Effector CD4-positive, alpha-beta T cell (primary cell): ENCODE data around the gene ATP12A.

Source experiments
- DNase-seq: peaks from one replicate; pipeline ENCODE4 v3.0.0-alpha.2; 2020

The ATP12A gene

DNA sequence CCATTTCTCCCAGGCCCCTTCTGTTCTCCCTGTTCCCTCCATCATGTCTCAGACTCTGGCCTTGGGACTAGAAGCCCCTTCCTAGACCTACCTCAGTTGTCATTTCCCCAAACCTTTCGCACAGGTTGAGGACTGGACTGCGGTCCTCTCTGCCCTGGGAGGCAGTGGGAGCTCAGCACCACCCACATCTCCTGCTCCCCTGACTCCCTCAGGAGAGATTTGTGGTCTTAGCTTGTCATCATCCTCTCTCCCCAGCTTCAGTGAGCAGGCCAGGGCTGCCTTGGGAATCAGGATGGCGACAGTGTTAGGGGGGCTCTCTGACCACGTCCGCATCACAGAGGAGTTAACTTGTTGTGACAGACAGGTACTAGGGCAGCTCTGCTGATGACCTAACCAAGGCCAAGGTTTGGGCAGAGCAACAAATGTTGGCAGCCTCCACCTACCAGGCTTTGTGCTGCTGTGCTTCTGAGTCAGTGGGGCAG, 58.2 kb downstream of the ATP12A start:
- DNase-seq = no peak

DNA sequence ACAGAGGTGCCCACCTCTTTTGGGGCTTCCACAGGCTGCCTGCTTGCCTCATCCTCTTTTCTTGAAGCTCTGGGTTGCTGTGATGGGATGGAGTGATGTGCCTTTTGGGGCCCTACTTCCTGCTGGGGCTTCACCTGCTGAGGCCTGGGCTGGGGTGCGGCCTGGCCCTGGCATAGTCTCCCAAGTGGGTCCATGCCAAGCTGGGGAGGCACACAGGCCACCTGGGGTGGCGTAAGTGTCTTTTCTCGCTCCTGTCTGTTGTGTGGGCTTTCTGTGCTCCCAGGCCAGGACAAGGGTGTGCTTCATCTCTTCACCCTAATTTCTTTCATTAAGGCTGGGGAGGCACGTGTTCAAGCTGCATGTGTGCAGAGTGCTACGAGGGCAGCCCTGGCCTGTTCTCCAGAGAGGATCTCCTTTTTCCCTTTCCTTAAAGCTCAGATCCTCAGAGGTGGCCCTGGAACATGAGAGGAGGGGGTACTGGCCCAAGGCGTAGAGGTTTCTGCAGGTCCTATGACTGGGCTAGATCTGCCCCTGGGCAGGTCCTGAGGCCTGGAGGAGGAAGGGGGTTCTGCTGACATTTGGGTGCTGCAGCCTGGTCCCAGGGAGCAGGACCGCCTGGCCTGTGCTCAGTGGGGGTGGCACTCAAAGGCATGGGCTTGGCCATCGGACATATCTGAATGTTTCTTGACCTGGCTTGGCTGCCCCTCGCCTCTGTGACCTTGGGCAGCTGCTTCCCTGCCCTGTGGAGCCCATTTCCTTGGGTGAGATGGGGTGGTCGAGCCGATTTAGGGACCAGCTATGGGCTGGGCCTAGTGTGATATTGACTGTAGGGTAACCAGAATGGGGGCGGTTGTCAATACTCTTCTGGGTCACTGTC, 60.0 kb downstream of the ATP12A start:
- no peak for DNase-seq

DNA sequence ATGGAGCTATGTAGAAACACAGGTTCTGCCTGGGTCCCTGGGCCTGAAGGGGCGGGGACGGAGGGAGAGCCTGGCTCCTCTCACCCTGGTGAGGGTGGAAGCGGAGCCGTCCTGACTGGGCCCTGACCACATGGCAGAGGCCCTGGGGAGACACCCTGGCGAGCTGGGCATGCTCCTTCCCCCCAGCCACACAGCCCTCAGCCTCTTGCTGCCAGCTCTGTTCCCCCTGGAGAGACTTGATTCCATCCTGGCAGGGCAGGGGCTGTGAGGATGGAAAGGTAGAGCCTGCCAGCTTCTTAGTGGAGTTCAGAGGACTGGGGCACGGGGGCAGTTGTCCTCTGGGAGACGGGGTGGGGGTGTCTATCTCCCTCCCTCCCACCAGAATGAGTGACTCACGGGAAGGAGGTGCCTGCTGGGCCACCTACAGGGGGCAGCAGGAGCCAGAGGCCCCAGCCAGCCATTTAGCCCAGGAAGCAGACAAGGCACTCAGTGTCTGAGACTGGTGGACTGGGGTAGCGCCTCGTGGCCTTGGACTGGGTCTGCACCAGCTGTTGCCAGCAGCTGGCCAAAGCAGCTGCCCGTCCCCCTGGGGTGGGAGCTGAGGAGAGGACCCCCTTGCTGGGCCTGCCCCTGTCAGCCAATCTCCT, 60.9 kb downstream of the ATP12A start:
- no peak for DNase-seq

DNA sequence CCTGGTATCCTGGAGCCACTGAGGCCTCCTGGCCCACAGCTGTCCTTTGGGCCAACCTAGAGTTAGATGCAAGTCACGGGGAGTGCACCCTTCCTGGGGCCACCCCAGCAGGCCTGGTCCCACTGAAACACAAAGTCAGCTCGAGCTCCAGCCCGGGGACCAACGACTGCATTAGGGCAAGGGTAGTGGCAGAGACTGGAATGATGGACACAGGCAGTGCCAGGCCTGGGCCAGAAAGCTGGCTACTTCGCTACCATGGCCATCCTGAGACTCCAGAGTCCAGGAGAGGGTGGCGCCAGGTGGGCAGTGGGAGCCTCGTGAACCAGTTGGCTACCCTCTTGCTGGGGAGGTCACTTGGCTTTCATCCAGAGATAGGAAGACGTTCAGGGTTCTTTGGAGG, 61.6 kb downstream of the ATP12A start:
- DNase-seq = no peak

DNA sequence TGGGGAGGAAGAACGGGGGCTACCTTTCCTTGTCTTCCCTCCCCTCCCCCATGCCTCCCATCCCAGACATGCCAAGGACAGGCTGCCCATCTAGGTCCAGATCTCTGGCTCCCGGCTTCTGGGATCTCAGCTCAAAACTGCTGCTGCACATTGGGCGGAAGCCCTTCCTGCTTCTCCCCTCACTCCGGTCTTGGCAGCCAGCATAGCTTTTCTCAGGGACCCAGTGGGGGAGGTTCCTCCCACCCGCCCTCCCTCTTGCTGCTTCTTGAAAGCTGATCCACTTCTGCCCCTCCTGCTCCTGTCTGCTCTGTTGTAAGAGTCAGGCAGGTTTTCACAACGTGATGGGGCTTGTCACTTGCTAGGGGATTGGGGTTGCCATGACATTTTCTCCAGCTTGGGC, 62.1 kb downstream of the ATP12A start:
- DNase-seq = no peak

DNA sequence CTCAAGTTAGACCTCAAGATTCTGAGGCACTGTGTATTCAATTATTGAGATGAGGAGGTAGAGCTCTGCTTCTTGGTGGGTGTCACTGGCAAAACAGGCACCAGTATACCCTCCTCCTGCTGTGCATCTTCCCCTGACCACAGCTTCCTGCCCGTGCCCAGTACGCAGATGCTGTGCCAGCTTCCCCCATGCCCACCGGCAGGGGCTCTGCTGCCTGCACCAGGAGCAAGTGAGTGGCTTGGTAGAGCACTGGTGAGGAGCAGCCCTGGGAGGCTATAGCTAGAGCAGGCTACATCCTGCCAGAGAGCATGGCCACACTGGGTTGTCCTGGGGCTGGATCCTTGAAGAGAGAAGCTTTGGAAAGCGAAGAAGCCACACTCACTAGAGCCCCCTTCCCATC, 62.8 kb downstream of the ATP12A start:
- DNase-seq = no peak

DNA sequence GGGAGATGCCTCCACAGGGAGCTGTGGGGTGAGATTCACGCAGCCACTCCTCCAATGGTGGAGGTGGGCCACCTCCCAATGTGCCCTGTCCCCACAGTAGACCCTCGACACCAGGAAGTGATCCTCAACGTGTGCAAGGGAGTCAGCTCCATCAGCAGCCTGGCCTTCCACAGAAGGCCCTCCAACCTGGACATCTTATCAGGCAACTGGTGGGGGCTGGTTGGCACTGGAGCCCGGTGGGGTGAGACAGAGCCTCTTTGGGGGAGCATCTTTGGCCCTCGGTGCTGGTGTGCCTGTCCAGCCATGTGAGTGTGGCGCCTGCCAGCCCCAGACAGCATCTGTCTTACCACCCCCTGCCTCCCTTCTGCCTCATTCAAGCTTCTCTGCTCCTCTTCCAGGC, 64.0 kb downstream of the ATP12A start:
- no peak for DNase-seq

DNA sequence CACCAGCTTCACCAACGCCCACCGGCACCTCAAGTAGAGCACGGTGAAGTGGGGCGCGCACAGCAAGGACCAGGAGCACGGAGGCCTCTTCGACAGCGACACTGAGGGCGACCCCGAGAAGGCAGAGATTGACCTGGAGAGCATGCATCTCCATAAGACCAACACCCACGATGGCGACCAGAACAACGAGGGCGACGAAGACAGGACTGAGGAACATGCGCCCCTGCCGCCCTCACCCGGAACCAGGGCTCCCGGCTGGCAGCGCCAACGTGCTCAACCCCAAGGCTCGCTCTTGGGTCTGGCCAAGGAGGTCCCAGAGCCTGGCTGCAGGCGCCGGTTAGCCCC, 65.3 kb downstream of the ATP12A start:
- no peak for DNase-seq

DNA sequence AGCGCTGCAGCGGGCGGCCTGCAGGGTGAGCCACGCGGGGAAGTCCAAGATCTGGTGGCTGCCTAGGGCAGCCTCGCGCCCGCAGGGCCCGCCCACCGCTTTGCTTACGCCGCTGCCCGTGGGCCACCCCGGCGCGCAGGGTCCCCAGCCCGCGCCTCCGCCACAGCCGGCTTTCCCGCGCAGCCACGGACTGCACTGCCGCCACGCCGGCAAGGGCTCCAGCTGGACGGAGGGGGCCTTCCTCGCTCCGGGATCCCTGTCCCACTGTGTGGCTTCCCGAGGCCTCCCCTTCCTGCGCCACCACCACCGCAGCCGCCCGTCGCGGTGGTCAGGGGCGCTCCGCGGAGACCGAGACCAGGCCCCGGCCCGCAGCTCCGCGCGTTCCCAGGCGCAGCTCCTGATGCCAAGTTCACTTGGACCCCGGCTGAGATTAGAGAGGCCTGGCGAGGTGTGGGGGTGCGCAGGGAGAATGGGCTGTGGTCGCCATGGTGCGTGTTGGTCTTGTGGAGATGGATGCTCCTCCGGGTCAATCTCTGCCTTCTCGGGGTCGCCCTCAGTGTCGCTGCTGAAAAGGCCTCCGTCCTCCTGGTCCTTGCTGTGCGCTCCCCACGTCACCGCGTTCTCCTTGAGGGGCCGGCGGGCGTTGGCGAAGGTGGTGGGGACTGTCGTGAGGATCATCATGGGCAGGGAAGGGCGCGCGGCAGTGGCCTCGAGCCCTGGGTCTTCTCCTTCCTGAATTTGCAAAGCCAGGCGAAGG, 65.8 kb downstream of the ATP12A start:
- no peak for DNase-seq

DNA sequence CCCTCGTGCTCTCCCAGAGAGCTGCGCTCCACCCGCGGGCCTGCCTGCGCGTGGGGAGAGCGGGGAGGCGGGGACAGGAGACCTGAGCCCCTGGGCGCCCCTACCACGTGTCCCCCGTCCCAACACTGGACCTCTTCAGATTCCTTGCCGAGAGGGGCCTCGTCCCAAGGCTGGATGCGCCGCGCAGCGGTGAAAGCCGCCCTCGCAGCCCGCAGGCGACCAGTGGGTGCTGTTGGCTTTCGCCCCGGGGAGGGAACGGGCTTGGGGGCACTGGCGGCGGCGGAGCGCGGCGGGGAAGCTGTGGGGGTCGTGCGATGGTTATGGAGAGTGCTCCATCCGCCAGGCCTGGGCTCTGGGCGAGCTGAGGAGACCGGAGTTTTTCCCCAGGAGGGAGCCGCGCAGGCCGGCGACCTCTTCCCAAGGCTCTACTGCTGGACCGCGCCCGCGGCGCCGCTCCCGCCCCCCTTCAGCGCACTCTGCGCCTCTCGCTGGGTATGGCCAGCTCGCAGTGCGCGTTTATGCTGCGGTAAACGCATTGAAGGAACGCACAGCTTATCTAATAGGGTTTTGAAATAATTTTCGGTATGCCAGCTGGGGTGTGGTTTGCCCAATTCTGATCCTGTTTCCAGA, 66.5 kb downstream of the ATP12A start:
- no peak for DNase-seq

DNA sequence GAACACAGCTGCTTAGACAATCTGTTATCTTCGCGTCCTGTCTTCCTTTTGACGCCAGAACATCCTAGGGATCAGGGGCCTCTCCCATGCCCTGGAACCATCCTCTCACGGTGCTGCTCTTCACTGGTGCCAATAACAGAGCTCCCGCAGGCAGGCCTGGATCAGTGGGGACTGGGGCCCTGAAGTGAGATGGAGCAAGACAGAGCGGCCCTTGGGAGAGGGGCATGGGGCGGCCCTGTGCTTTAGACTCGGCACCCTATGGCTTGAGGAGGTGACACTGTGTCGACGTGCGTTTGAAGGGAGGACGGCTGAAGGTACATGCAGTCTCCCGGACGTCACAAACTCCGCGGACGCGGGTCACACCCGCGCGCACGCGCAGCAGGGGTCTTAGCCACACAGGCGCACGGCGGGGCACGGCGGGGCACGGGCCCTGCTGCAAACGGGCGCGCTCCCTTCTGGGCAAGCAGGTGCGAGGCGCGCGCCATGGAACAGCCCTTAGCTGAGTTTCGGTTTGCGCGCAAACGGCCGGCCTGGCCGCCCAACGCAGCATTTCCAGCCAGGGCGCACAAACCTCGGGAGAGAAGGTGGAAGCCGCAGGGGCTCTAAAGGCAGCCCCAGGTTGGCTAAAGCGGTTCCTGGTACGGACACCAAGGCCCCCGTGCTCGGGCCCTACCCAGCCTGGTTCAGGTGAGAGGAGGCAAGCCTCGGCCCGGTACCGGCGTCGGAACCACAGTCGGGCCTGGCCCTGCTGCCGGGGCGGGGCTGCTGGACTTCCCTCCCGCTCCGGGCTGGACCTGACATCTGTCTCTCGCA, 67.2 kb downstream of the ATP12A start:
- no peak for DNase-seq

DNA sequence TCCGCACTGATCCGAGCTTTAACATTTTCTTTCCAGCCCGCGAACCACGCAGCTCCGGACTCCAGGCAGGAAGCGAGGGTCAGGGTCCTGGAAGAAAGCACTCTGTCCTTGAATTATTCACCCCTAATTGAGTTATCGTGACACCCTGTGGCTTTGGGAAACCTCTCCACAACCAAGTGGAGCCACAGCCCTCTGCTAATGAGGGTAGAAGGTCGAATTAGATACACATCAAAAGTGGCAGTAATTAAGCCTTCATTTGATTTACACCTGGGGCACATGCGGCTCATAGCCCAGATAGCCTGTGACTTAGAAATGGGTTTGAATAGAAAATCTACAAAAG, 67.8 kb downstream of the ATP12A start:
- DNase-seq = no peak

DNA sequence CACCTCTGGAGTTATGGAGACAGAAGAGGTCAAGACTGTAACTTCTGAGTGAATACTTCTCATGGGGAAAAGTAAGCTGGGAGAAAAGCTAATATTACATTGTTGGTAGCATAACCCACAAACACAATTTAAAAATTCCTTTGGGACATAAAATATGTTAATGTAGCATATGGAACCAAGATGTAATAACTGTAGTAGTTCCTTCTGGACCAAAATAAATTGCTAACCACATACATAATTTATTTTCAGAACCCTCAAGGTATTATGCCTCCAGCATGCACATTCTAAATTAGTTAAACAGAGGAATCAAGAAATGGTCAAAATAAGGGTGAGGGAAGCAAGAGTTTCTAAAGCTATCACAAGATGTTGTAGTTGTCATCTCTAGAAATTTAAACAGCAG, 79.0 kb downstream of the ATP12A start:
- DNase-seq = no peak
